Left lung (tissue), 10 donors: ENCODE data around the gene RBMS3. TPM values are rescaled to one million over a fixed set of nuclear protein-coding genes. Genes with fewer than 3 reads are reported as not detected.

Experiments
- ATAC-seq: fragments of 200-7000 bp; cut with Tn5 transposase; one replicate; pipeline ENCODE4 v1.9.1; 2020; ENCODE audit warnings: moderate library complexity
- DNase-seq, 4 donors: peaks; one replicate each; pipeline ENCODE4 v3.0.0-alpha.2; 2013 to 2020
- H3K27ac ChIP-seq, 2 donors: fragments of 200-600 bp; sonication (generic) in 1 of 2; one replicate each; pipeline versions ENCODE4 v1.5.0 to v1.8.0; 2020 to 2021
- H3K27me3 ChIP-seq, 2 donors: fragments of 200-600 bp; sonication (generic) in 1 of 2; one replicate each; pipeline versions ENCODE4 v1.5.0 to v1.8.0; 2020 to 2021
- H3K36me3 ChIP-seq, 2 donors: fragments of 200-600 bp; sonication (generic) in 1 of 2; one replicate each; pipeline versions ENCODE4 v1.5.0 to v1.8.0; 2020 to 2021
- H3K4me1 ChIP-seq, 2 donors: fragments of 200-600 bp; one replicate each; pipeline ENCODE4 v1.8.0; 2021
- H3K4me3 ChIP-seq, 2 donors: fragments of 200-600 bp; sonication (generic) in 1 of 2; one replicate each; pipeline versions ENCODE4 v1.5.0 to v1.8.0; 2020 to 2021; ENCODE audit warnings: mild to moderate bottlenecking in 1 of 2
- H3K9me3 ChIP-seq, 2 donors: fragments of 200-600 bp; sonication (generic) in 1 of 2; one replicate each; pipeline versions ENCODE4 v1.5.0 to v1.8.0; 2020 to 2021
- CTCF ChIP-seq, 2 donors: fragments of 200-600 bp; sonication (generic) in 1 of 2; IDR thresholded peaks; one replicate each; pipeline versions ENCODE4 v1.5.0 to v1.8.0; 2021; ENCODE audit warnings: antibody characterized with exemption in 2 of 2
- intact Hi-C, 2 donors: fragments of 100-400 bp; cut with DNase I; formaldehyde crosslinking; loops; one replicate each; pipeline versions ENCODE4 v1.11.2 to v1.14.2; 2022
- polyA plus RNA-seq, 6 donors: library from polyadenylated mRNA; unstranded; fragments of 120-200 nt; gene quantifications; one replicate each; pipeline ENCODE4 v1.2.1, GENCODE V29; 2013; ENCODE audit not compliant: insufficient read length in 6 of 6
- total RNA-seq, 2 donors: library from RNA; stranded (reverse); fragmentation: NEBNext Ultra II Directional; extraction: Animal tissue kit (Norgen Biotek cat#: 25700); gene quantifications; one replicate each; pipeline ENCODE4 v1.2.1, GENCODE V29; 2021
- donor health status: DM: no; HTN: yes; CAD: no.
- donor health status: DM: no; HTN: no; CAD: no.

RBMS3 gene
- total and polyA plus RNA-seq, 8 donors: 27.1 to 51.6 (median 37.6) TPM

GRCh38 chr3:29567501-29567900 is 286.6 kb downstream of the RBMS3 start:
- DNase-seq: no peak
- peaks cover 0 to 6% of the 10 kb centered on the region in 2 donors for H3K9me3 ChIP-seq
- no peak for ATAC-seq
- no peaks in the 10 kb centered on the region for H3K27me3 ChIP-seq
- TF ChIP-seq CTCF (IDR thresholded peaks at IDR 0.05): no peak
- intact Hi-C loops: no loop called here
- H3K27ac ChIP-seq: no peak overlapping the region
- H3K4me3 ChIP-seq: no peak overlapping the region
- no peaks in the 10 kb centered on the region for H3K4me1 ChIP-seq
- H3K36me3 ChIP-seq: no peaks in the 10 kb centered on the region

- intact Hi-C loops: no loop called here
- H3K4me1 ChIP-seq: no peaks in the 10 kb centered on the region
- no peaks in the 10 kb centered on the region for H3K36me3 ChIP-seq
- ATAC-seq (no peak), DNase-seq (no peak)
- no peak overlapping the region for H3K27ac ChIP-seq
- no peak overlapping the region for H3K4me3 ChIP-seq
- peaks cover 0 to 6% of the 10 kb centered on the region in 2 donors for H3K9me3 ChIP-seq
- no peaks in the 10 kb centered on the region for H3K27me3 ChIP-seq
- TF ChIP-seq CTCF (IDR thresholded peaks at IDR 0.05): no peak
These were observed 287.5 kb downstream of the RBMS3 start for GRCh38 chr3:29568355-29568754.

GRCh38 chr3:29576181-29576580 is 295.3 kb downstream of the RBMS3 start:
- DNase-seq (no peak), ATAC-seq (no peak)
- no peak for TF ChIP-seq CTCF (IDR thresholded peaks at IDR 0.05)
- Histone ChIP-seq H3K4me1 (no peaks in the 10 kb centered on the region), H3K27me3 (no peaks in the 10 kb centered on the region), H3K36me3 (no peaks in the 10 kb centered on the region), H3K9me3 (peaks cover 0 to 6% of the 10 kb centered on the region in 2 donors), H3K4me3 (no peak overlapping the region), H3K27ac (no peak overlapping the region)
- intact Hi-C loops: no loop called here

- peaks cover 0 to under 1% of the 10 kb centered on the region in 2 donors for H3K9me3 ChIP-seq
- no peaks in the 10 kb centered on the region for H3K36me3 ChIP-seq
- intact Hi-C loops: no loop called here
- no peaks in the 10 kb centered on the region for H3K4me1 ChIP-seq
- ATAC-seq: no peak
- TF ChIP-seq CTCF (IDR thresholded peaks at IDR 0.05): no peak
- DNase-seq: no peak
- H3K27me3 ChIP-seq: no peaks in the 10 kb centered on the region
- no peak overlapping the region for H3K27ac ChIP-seq
- no peak overlapping the region for H3K4me3 ChIP-seq
These were observed 295.8 kb downstream of the RBMS3 start for GRCh38 chr3:29576675-29577074.

- intact Hi-C loops: no loop called here
- no peak overlapping the region for H3K4me3 ChIP-seq
- H3K9me3 ChIP-seq: no peaks in the 10 kb centered on the region
- DNase-seq (no peak), ATAC-seq (no peak)
- no peak for TF ChIP-seq CTCF (IDR thresholded peaks at IDR 0.05)
- no peaks in the 10 kb centered on the region for H3K4me1 ChIP-seq
- no peak overlapping the region for H3K27ac ChIP-seq
- no peaks in the 10 kb centered on the region for H3K36me3 ChIP-seq
- H3K27me3 ChIP-seq: no peaks in the 10 kb centered on the region
These were observed 296.4 kb downstream of the RBMS3 start for GRCh38 chr3:29577250-29577649.
